GM10248 (cell line): Measurements from ENCODE around the gene SUSD4.

ENCODE experiments used
- CTCF ChIA-PET: fragments of 300-600 bp; sonication (Branson Sonifier 250); formaldehyde crosslinking; extraction: SDS; loops from one replicate; lab custom pipeline; 2021; ENCODE audit warnings: antibody characterized with exemption; lab: Yijun Ruan, JAX
- POLR2A ChIA-PET: fragments of 350-650 bp; sonication (Branson Sonifier 250); formaldehyde crosslinking; extraction: SDS; loops from one replicate; lab custom pipeline; 2020; ENCODE audit warnings: antibody characterized with exemption; lab: Yijun Ruan, JAX
- DNase-seq: peaks from one replicate; pipeline ENCODE4 v3.0.0; 2012; ENCODE audit errors: extremely low spot score
- TF ChIP-seq, protein P1 (sequence below): IDR thresholded peaks from 2 replicates; pipeline ENCODE4 v1.5.1; 2012; ENCODE audit warnings: mild to moderate bottlenecking, low read depth; ENCODE audit errors: extremely low read depth, missing control alignments, control extremely low read depth

The SUSD4 gene

DNA sequence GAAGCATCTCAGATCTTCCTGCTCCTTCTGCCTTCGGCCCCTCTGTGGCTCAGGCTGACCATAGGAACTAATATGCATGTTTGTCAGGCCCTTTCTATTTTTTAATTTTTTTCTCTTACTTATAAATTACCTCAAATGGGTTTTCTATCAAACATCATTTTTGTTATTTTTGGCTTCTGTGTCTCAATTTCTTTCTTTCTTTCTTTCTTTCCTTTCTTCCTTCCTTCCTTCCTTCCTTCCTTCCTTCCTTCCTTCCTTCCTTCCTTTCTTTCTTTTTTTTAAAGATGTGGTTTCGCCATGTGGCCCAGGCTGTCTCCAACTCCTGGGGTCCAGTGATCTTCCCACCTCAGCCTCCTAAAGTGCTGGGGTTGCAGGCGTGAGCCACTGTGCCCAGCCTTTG, 184.7 kb downstream of the SUSD4 start:
- POLR2A ChIA-PET: no interaction called here
- CTCF ChIA-PET: no interaction called here
- TF ChIP-seq, protein P1, sequence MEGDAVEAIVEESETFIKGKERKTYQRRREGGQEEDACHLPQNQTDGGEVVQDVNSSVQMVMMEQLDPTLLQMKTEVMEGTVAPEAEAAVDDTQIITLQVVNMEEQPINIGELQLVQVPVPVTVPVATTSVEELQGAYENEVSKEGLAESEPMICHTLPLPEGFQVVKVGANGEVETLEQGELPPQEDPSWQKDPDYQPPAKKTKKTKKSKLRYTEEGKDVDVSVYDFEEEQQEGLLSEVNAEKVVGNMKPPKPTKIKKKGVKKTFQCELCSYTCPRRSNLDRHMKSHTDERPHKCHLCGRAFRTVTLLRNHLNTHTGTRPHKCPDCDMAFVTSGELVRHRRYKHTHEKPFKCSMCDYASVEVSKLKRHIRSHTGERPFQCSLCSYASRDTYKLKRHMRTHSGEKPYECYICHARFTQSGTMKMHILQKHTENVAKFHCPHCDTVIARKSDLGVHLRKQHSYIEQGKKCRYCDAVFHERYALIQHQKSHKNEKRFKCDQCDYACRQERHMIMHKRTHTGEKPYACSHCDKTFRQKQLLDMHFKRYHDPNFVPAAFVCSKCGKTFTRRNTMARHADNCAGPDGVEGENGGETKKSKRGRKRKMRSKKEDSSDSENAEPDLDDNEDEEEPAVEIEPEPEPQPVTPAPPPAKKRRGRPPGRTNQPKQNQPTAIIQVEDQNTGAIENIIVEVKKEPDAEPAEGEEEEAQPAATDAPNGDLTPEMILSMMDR: no peak
- no peak for DNase-seq

DNA sequence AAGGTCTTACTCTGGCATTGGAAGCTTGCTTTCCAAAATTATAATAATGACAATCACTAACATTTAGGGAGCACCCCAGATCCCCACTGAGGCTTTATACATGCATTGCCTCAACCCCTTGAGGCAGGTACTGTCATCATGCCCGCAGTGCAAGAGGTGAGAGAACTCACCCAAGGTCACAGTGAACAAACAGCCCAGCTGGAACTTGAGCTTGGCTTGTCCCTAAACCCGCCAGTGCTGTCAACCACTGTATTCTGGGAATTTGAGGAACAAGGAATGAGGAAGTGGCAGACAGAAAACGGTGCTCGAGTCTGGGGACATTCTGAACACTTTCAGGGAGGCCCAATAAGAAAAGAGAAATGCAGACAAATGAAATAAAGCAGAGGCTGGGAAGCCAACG, 186.3 kb downstream of the SUSD4 start:
- no peak for DNase-seq
- ChIA-PET POLR2A (no interaction called here), CTCF (interaction anchor here (1.7 kb wide), 1 partner anchor 44 kb away, joined by 4 read pairs; no protein-coding TSS in a partner anchor)
- TF ChIP-seq, protein P1: no peak

DNA sequence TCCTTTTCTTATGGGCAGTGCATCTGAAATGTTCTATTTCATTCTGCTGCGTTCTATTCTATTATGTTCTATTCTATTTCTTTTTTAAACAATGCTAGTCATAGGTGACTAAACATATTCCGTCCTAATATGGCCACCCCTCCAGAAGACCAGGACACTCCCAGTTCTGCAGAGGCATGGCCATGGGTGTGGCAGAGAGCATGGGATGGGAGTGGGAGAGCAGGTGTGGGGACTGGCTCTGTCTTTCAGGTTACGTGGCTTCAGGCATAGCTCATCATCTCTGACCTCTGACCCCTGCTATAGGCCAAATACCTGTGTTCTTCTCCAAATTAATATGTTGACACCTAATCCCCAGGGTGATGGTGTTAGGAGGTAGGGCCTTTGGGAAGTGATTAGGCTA, 187.5 kb downstream of the SUSD4 start:
- TF ChIP-seq, protein P1: no peak
- CTCF ChIA-PET: interaction anchor here (1.7 kb wide), 1 partner anchor 43 kb away, joined by 4 read pairs; no protein-coding TSS in a partner anchor
- DNase-seq: no peak
- POLR2A ChIA-PET: no interaction called here

DNA sequence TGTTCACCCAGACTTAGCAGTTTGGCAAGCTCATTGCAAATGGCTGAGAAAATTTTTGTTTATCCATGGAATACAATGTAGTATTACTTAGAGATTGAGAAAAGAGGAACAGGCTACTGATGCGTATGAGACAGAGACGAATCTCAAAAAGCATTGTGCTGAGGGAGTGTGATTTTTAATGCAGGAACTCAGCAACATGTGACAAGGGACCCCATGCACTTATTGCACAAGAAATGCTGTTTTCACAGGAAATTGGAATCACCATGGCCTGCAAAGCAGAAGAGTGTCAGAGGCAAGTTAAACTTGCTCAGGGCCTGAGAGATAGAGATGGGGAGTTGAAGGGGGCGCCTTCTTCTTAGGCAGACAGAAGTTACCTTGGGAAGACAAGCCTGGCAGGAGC, 188.3 kb downstream of the SUSD4 start:
- no peak for DNase-seq
- CTCF ChIA-PET: interaction anchor here (1.2 kb wide), 1 partner anchor 10 kb away, joined by 3 read pairs; no protein-coding TSS in a partner anchor
- TF ChIP-seq, protein P1: no peak
- POLR2A ChIA-PET: no interaction called here

DNA sequence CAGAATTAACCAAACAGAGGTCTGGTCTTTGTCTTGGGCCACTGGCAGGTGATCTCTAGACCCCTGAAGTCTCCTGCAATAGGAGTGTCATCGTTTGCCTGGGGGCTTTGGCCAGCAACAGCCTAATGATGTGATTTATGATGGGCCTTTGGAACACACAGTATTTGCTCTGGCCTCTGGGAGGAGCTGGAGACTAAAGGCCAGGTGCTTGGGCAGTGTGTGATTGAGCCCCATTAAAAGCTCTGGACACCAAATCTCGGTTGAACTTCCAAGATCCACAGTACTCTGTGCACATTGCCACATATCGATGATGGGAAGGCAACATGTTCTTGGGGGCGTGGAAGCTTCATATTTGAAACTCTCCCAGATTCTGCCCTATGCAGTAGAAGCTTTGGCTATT, 188.9 kb downstream of the SUSD4 start:
- CTCF ChIA-PET: interaction anchor here (1.2 kb wide), 1 partner anchor 9 kb away, joined by 3 read pairs; no protein-coding TSS in a partner anchor
- TF ChIP-seq, protein P1: no peak
- no peak for DNase-seq
- POLR2A ChIA-PET: no interaction called here
